ENCODE results near the gene TBC1D14. TPM values are rescaled to one million over a fixed set of nuclear protein-coding genes. Genes with fewer than 3 reads are reported as not detected.
A peak's percentile ranks its signal among the peaks of the same experiment; 100 is the strongest.

Gene TBC1D14
- total RNA-seq, 4 donors from 2014 or later, result 54.7 to 101 (median 73.3) TPM

- intact Hi-C loops (cut with DNase I; ENCODE audit: low total_unique reads), result no loop called here
- TF ChIP-seq POLR2A (IDR thresholded peaks at IDR 0.05) (no peak), CTCF (IDR thresholded peaks at IDR 0.05) (no peak)
- H3K4me3 ChIP-seq (ENCODE audit: low read depth, poor library complexity, severe bottlenecking), result no peak overlapping the region
- no peak for DNase-seq (ENCODE audit: low spot score in 2 of 2)
- 79 to 88% methylated on average over 6 of the region's 6 CpGs for WGBS, 2 donors
Observed at GRCh38 chr4:6990661-6991060, 81.0 kb downstream of the TBC1D14 start.

GRCh38 chr4:6991249-6991648 is 81.6 kb downstream of the TBC1D14 start:
- 77 to 80% methylated on average over 9 to 11 of the region's 11 CpGs for WGBS, 2 donors
- H3K4me3 ChIP-seq (ENCODE audit: low read depth, poor library complexity, severe bottlenecking), result no peak overlapping the region
- TF ChIP-seq POLR2A (IDR thresholded peaks at IDR 0.05), result no peak
- no peak for TF ChIP-seq CTCF (IDR thresholded peaks at IDR 0.05)
- intact Hi-C loops (cut with DNase I; ENCODE audit: low total_unique reads), result no loop called here
- peak in 1 of 2 donors; percentile 60 for DNase-seq (ENCODE audit: low spot score in 2 of 2)

DNA sequence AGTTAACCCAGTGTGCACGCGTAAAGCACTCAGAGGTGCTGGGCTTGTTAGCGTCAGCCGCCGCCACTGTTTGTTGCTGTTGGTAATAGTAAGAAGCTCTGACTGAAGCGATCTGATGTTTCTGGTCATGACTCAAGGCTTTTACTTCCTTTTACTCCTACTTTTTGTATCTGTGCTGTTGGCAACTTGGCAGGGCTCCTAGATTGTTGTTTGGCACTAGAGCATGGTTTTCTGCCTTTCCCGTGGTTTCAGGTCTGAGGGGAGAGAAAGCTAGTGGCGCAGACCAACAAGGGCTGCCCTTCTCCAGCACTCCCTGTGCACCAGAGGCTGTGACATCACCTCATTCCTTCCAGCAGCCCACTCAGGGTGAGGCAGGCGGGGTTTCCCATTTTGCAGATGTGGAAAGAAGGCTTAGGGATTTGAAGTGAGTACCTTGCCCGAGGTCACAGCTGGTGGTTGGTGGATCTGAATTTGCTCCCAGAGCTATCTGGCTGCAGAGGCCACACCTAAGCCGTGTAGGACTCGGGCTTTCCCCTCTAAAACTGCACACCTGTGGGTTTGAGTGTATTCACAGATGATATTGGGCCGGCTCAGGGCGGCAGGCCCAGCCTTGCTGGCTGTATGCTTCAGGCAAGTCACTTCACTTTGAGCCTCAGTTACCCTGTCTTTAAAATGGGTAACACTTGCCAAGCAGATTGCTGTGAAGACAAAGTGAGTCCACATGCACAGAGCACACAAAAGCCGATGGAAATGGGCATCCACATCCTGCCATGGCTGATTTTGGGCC is 82.3 kb downstream of the TBC1D14 start:
- intact Hi-C loops (cut with DNase I; ENCODE audit: low total_unique reads), result no loop called here
- TF ChIP-seq CTCF (IDR thresholded peaks at IDR 0.05), result no peak
- TF ChIP-seq POLR2A (IDR thresholded peaks at IDR 0.05), result no peak
- 28 to 37% methylated on average over 15 of the region's 15 CpGs for WGBS, 2 donors
- peak; percentile 65 to 85 for DNase-seq (ENCODE audit: low spot score in 2 of 2)
- H3K4me3 ChIP-seq (ENCODE audit: low read depth, poor library complexity, severe bottlenecking), result no peak overlapping the region

- peak in 1 of 2 donors; percentile 49 for DNase-seq (ENCODE audit: low spot score in 2 of 2)
- intact Hi-C loops (cut with DNase I; ENCODE audit: low total_unique reads), result no loop called here
- no peak overlapping the region for H3K4me3 ChIP-seq (ENCODE audit: low read depth, poor library complexity, severe bottlenecking)
- 56 to 57% methylated on average over 15 of the region's 15 CpGs for whole genome bisulfite sequencing, 2 donors
- no peak for TF ChIP-seq CTCF (IDR thresholded peaks at IDR 0.05)
- TF ChIP-seq POLR2A (IDR thresholded peaks at IDR 0.05), result no peak
Observed at GRCh38 chr4:6992728-6993677, 83.4 kb downstream of the TBC1D14 start.

- intact Hi-C loops (cut with DNase I; ENCODE audit: low total_unique reads), result no loop called here
- no peak overlapping the region for H3K4me3 ChIP-seq (ENCODE audit: low read depth, poor library complexity, severe bottlenecking)
- no peak for TF ChIP-seq POLR2A (IDR thresholded peaks at IDR 0.05)
- no peak for TF ChIP-seq CTCF (IDR thresholded peaks at IDR 0.05)
- DNase-seq (ENCODE audit: low spot score in 2 of 2), result no peak
- WGBS, 2 donors, result 95 to 97% methylated on average over 12 of the region's 12 CpGs
Observed at GRCh38 chr4:6996481-6996880, 86.9 kb downstream of the TBC1D14 start.

Data from lower leg skin (tissue), 4 donors.